Spleen (tissue), 11 donors: Measurements from ENCODE around the gene C10orf62. TPM values are rescaled to one million over a fixed set of nuclear protein-coding genes. Genes with fewer than 3 reads are reported as not detected.

Source experiments
- DNase-seq: peaks from one replicate; pipeline ENCODE4 v3.0.0-alpha.2; 2020
- H3K27ac ChIP-seq, 8 donors: fragments of 200-600 bp; sonication (generic) in 7 of 8; 1 replicate in 4 of 8; 2 replicates in 4 of 8; pipeline versions ENCODE4 v1.5.0 to v1.8.0; 2016 to 2021; ENCODE audit warnings: inconsistent platforms in 4 of 8, mild to moderate bottlenecking in 4 of 8, moderate library complexity in 1 of 8
- H3K27me3 ChIP-seq, 7 donors: fragments of 200-600 bp; sonication (generic) in 6 of 7; replicated peaks in 1 of 7; 1 replicate in 4 of 7; 2 replicates in 3 of 7; pipeline versions ENCODE4 v1.5.0 to v1.8.0; 2016 to 2021; ENCODE audit warnings: inconsistent platforms in 3 of 7, mild to moderate bottlenecking in 1 of 7
- H3K36me3 ChIP-seq, 6 donors: fragments of 200-600 bp; sonication (generic) in 5 of 6; 1 replicate in 4 of 6; 2 replicates in 2 of 6; pipeline versions ENCODE4 v1.5.0 to v1.8.0; 2016 to 2021; ENCODE audit warnings: inconsistent platforms in 2 of 6
- H3K4me1 ChIP-seq, 6 donors: fragments of 200-600 bp; sonication (generic) in 5 of 6; 1 replicate in 3 of 6; 2 replicates in 3 of 6; pipeline versions ENCODE4 v1.5.0 to v1.8.0; 2016 to 2021; ENCODE audit warnings: inconsistent platforms in 3 of 6
- H3K4me3 ChIP-seq, 8 donors: fragments of 200-600 bp; sonication (generic) in 7 of 8; 1 replicate in 4 of 8; 2 replicates in 4 of 8; pipeline versions ENCODE4 v1.5.0 to v1.8.0; 2016 to 2021; ENCODE audit warnings: inconsistent platforms in 4 of 8, mild to moderate bottlenecking in 4 of 8, moderate library complexity in 2 of 8
- H3K9me3 ChIP-seq, 8 donors: fragments of 200-600 bp; sonication (generic) in 7 of 8; 1 replicate in 4 of 8; 2 replicates in 4 of 8; pipeline versions ENCODE4 v1.5.0 to v1.8.0; 2016 to 2021; ENCODE audit warnings: inconsistent platforms in 4 of 8
- CTCF ChIP-seq, 11 experiments: fragments of 200-600 bp in 7 of 11; fragments of 450-650 bp in 4 of 11; sonication (generic) in 4 of 11; IDR thresholded peaks in 8 of 11; conservative IDR thresholded peaks in 3 of 11; 1 replicate in 7 of 11; 2 replicates in 4 of 11; pipeline versions ENCODE4 v1.4.0 to v1.8.0; 2016 to 2021; ENCODE audit warnings: antibody characterized with exemption in 11 of 11, inconsistent platforms in 4 of 11, mild to moderate bottlenecking in 1 of 11
- POLR2A ChIP-seq, 3 donors: fragments of 450-650 bp; IDR thresholded peaks; one replicate each; pipeline ENCODE4 v1.5.1; 2017; ENCODE audit warnings: antibody characterized with exemption in 3 of 3, mild to moderate bottlenecking in 1 of 3
- POLR2AphosphoS5 ChIP-seq, 3 donors: sonication (generic); formaldehyde crosslinking; IDR thresholded peaks; one replicate each; pipeline ENCODE4 v1.5.1; 2017; ENCODE audit warnings: antibody characterized with exemption in 3 of 3
- WGBS, 5 donors: extraction: QIAGEN DNeasy Blood & Tissue Kit in 3 of 5; methylation state at CpG; one replicate each; pipeline versions ENCODE4 v1.1.5 to v1.1.7; 2013 to 2018; 5-methylcytosine and 5-hydroxymethylcytosine counted together
- intact Hi-C: fragments of 100-400 bp; cut with DNase I; formaldehyde crosslinking; loops from one replicate; pipeline ENCODE4 v1.15.0; 2023; ENCODE audit warnings: low total_unique reads
- polyA plus RNA-seq, 3 donors: library from polyadenylated mRNA; stranded (reverse); fragments of 200-250 nt; gene quantifications; one replicate each; pipeline ENCODE4 v1.2.1, GENCODE V29; 2013
- total RNA-seq, 7 donors: library from RNA; depleted of rRNA in 3 of 7; stranded (reverse); fragments of >200 nt in 3 of 7; fragmentation: NEBNext Ultra II Directional in 4 of 7; extraction: Animal tissue kit (Norgen Biotek cat#: 25700) in 4 of 7; gene quantifications; one replicate each; pipeline versions ENCODE4 v1.1.0 to v1.2.1, GENCODE V29; 2016 to 2021
- donor health status: healthy with polysubstance abuse.
- donor health status: DM: no; HTN: no; CAD: no; lungs with moderate emphysema.
- donor health status: DM: no; HTN: no; CAD: no.
- donor health status: Bipolar disorder and iron deficiency.
- donor health status: healthy.
- donor health status: DM: no; HTN: no; CAD: no.
- donor health status: DM: yes; HTN: yes; CAD: no.

C10orf62 gene
- total and polyA plus RNA-seq, 10 donors = not detected

- Histone ChIP-seq H3K27ac (no peak overlapping the region), H3K36me3 (no peaks in the 10 kb centered on the region), H3K4me1 (no peaks in the 10 kb centered on the region), H3K27me3 (no peaks in the 10 kb centered on the region), H3K4me3 (no peak overlapping the region), H3K9me3 (no peaks in the 10 kb centered on the region)
- TF ChIP-seq CTCF (IDR thresholded peaks at IDR 0.05 in 8 of 11, conservative IDR thresholded peaks at IDR 0.05 in 3 of 11) (no peak), POLR2A (IDR thresholded peaks at IDR 0.05) (no peak), POLR2AphosphoS5 (IDR thresholded peaks at IDR 0.05) (no peak)
- no peak for DNase-seq
- WGBS, 5 donors = 80 to 93% (median 88%) methylated on average over 1 of the region's 1 CpG
- intact Hi-C loops = no loop called here
Measured at GRCh38 chr10:97623277-97623676, 33.8 kb downstream of the C10orf62 start.

- Histone ChIP-seq H3K27me3 (no peaks in the 10 kb centered on the region), H3K4me1 (peaks cover 0 to 11% (median 5%) of the 10 kb centered on the region in 6 donors), H3K27ac (no peak overlapping the region), H3K4me3 (no peak overlapping the region), H3K9me3 (no peaks in the 10 kb centered on the region), H3K36me3 (no peaks in the 10 kb centered on the region)
- 75 to 92% (median 85%) methylated on average over 4 of the region's 4 CpGs for WGBS, 5 donors
- TF ChIP-seq POLR2AphosphoS5 (IDR thresholded peaks at IDR 0.05) (no peak), CTCF (IDR thresholded peaks at IDR 0.05 in 8 of 11, conservative IDR thresholded peaks at IDR 0.05 in 3 of 11) (no peak), POLR2A (IDR thresholded peaks at IDR 0.05) (no peak)
- no peak for DNase-seq
- intact Hi-C loops = no loop called here
Measured at GRCh38 chr10:97627731-97628130, 38.2 kb downstream of the C10orf62 start.

DNA sequence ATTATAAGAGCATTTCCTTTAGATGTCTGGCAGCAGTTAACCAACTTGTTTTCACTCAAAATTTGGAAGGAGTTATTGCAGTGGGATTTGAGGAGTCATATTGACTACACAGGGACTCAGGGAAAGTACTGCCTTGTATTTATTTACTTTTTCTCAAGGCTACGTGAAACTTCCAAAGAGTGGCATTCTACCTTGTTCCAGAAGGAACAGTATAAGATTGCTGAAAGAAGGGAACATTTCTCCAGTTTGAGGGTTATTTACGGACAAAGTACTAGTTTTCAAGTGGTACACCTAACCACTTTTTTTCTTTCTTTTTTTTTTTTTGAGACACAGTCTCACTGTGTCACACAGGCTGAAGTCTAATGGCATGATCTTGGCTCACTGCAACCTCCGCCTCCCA lies 38.7 kb downstream of the C10orf62 start:
- no peak overlapping the region for H3K4me3 ChIP-seq
- no peaks in the 10 kb centered on the region for H3K27me3 ChIP-seq
- H3K36me3 ChIP-seq = no peaks in the 10 kb centered on the region
- no peaks in the 10 kb centered on the region for H3K9me3 ChIP-seq
- H3K27ac ChIP-seq = no peak overlapping the region
- 94 to 98% (median 95%) methylated on average over 3 of the region's 3 CpGs for WGBS, 5 donors
- H3K4me1 ChIP-seq = peaks cover 0 to 14% (median 8%) of the 10 kb centered on the region in 6 donors
- TF ChIP-seq CTCF (IDR thresholded peaks at IDR 0.05 in 8 of 11, conservative IDR thresholded peaks at IDR 0.05 in 3 of 11) (no peak), POLR2AphosphoS5 (IDR thresholded peaks at IDR 0.05) (no peak), POLR2A (IDR thresholded peaks at IDR 0.05) (no peak)
- DNase-seq = no peak
- intact Hi-C loops = no loop called here

GRCh38 chr10:97629289-97629688 lies 39.8 kb downstream of the C10orf62 start:
- 86 to 95% (median 89%) methylated on average over 5 of the region's 5 CpGs for WGBS, 5 donors
- no peak for DNase-seq
- no peaks in the 10 kb centered on the region for H3K27me3 ChIP-seq
- intact Hi-C loops = no loop called here
- no peak overlapping the region for H3K27ac ChIP-seq
- H3K4me3 ChIP-seq = no peak overlapping the region
- no peaks in the 10 kb centered on the region for H3K9me3 ChIP-seq
- TF ChIP-seq CTCF (IDR thresholded peaks at IDR 0.05 in 8 of 11, conservative IDR thresholded peaks at IDR 0.05 in 3 of 11) (no peak), POLR2AphosphoS5 (IDR thresholded peaks at IDR 0.05) (no peak), POLR2A (IDR thresholded peaks at IDR 0.05) (no peak)
- H3K4me1 ChIP-seq = peaks cover 0 to 23% (median 14%) of the 10 kb centered on the region in 6 donors
- H3K36me3 ChIP-seq = no peaks in the 10 kb centered on the region
